Endothelial cell of umbilical vein (primary cell): ENCODE results near the gene CEP85L. TPM values are rescaled to one million over a fixed set of nuclear protein-coding genes. Genes with fewer than 3 reads are reported as not detected.

ENCODE experiments used
- BruUV-seq: library from RNA; stranded (reverse); fragments of 400-500 nt; replicated peaks from 2 replicates; lab custom pipeline; 2021; lab: Mats Ljungman, UMichigan
- CTCF ChIA-PET: fragments of 300-600, 350-600 bp; sonication (Branson Sonifier 250); formaldehyde crosslinking; loops from one replicate; lab custom pipeline; 2021; ENCODE audit warnings: antibody characterized with exemption, inconsistent platforms; lab: Charles Lee
- POLR2A ChIA-PET: fragments of 300-600, 350-600 bp; sonication (Branson Sonifier 250); formaldehyde crosslinking; loops from one replicate; lab custom pipeline; 2021; ENCODE audit warnings: antibody characterized with exemption, inconsistent platforms; lab: Charles Lee
- DNase-seq: peaks from one replicate; pipeline ENCODE4 v3.0.0-alpha.2; 2011; ENCODE audit warnings: low read depth, low spot score
- FAIRE-seq: peaks from 2 replicates; lab custom pipeline; 2011; peaks lifted over from hg19 to GRCh38; lab: Jason Lieb, UNC
- H2AFZ ChIP-seq: 2 replicates; pipeline ENCODE4 v1.6.0; 2012; ENCODE audit warnings: low read depth, low read length, control low read depth, inconsistent platforms
- H3K27ac ChIP-seq: 2 replicates; pipeline ENCODE4 v1.5.1; 2011; ENCODE audit warnings: low read depth, mild to moderate bottlenecking, control low read depth, low read length, moderate library complexity; ENCODE audit not compliant: insufficient read depth
- H3K27me3 ChIP-seq, 2 experiments: 2 replicates each; pipeline versions ENCODE4 v1.6.0 to v1.6.1; 2011; ENCODE audit warnings: low read length in 2 of 2, mixed read lengths in 1 of 2; ENCODE audit not compliant: control insufficient read depth in 2 of 2, insufficient read depth in 2 of 2
- H3K36me3 ChIP-seq, 2 experiments: 2 replicates in 1 of 2; 3 replicates in 1 of 2; pipeline ENCODE4 v1.5.1; 2011; ENCODE audit warnings: low read length in 2 of 2, mild to moderate bottlenecking in 1 of 2, moderate library complexity in 1 of 2; ENCODE audit not compliant: control insufficient read depth in 2 of 2, insufficient read depth in 2 of 2; ENCODE audit errors: extremely low read depth in 1 of 2
- H3K4me1 ChIP-seq: 3 replicates; pipeline ENCODE4 v1.5.1; 2011; ENCODE audit warnings: mild to moderate bottlenecking, low read length; ENCODE audit not compliant: control insufficient read depth, insufficient read depth; ENCODE audit errors: extremely low read depth
- H3K4me2 ChIP-seq: 2 replicates; pipeline ENCODE4 v1.6.1; 2011; ENCODE audit warnings: low read length, control low read depth, mixed read lengths; ENCODE audit not compliant: insufficient read depth
- H3K4me3 ChIP-seq, 3 experiments: fragments of 200-600 bp in 1 of 3; sonication (generic), shearing (Covaris generic) in 1 of 3; replicated peaks in 1 of 3; 2 replicates each; pipeline ENCODE4 v1.5.1; 2011 to 2016; ENCODE audit warnings: control low read depth in 3 of 3, low read length in 3 of 3, mild to moderate bottlenecking in 2 of 3, inconsistent platforms in 1 of 3, low read depth in 1 of 3, moderate library complexity in 1 of 3; ENCODE audit not compliant: insufficient read depth in 1 of 3
- H3K79me2 ChIP-seq: 2 replicates; pipeline ENCODE4 v1.6.0; 2012; ENCODE audit warnings: low read length, inconsistent platforms; ENCODE audit not compliant: control insufficient read depth, insufficient read depth
- H3K9ac ChIP-seq: replicated peaks from 2 replicates; pipeline ENCODE3; 2011; ENCODE audit warnings: low read length, control low read depth; ENCODE audit not compliant: insufficient read depth; ENCODE audit errors: extremely low read depth
- H3K9me1 ChIP-seq: replicated peaks from 3 replicates; pipeline ENCODE4 v1.6.0; 2011; ENCODE audit warnings: mild to moderate bottlenecking, low read length; ENCODE audit not compliant: control insufficient read depth, insufficient read depth; ENCODE audit errors: extremely low read depth
- H3K9me3 ChIP-seq: replicated peaks from 2 replicates; pipeline ENCODE4 v1.5.1; 2012; ENCODE audit warnings: low read length, inconsistent platforms; ENCODE audit not compliant: control insufficient read depth, insufficient read depth
- H4K20me1 ChIP-seq: replicated peaks from 2 replicates; pipeline ENCODE3; 2011; ENCODE audit warnings: mild to moderate bottlenecking, low read length; ENCODE audit not compliant: control insufficient read depth, insufficient read depth; ENCODE audit errors: extremely low read depth
- CTCF ChIP-seq, 2 donors: IDR thresholded peaks; 1 replicate in 1 of 2; 2 replicates in 1 of 2; pipeline ENCODE4 v1.5.1; 2011; ENCODE audit warnings: low read length in 2 of 2, mild to moderate bottlenecking in 2 of 2, moderate library complexity in 2 of 2, control low read depth in 1 of 2, inconsistent platforms in 1 of 2, low read depth in 1 of 2; ENCODE audit not compliant: insufficient read depth in 1 of 2; ENCODE audit errors: extremely low read depth in 1 of 2
- EZH2 ChIP-seq: IDR thresholded peaks from 2 replicates; pipeline ENCODE4 v1.6.1; 2012; ENCODE audit warnings: borderline replicate concordance, low read depth, mild to moderate bottlenecking, moderate library complexity, low read length, inconsistent platforms; ENCODE audit not compliant: severe bottlenecking
- FOS ChIP-seq: IDR thresholded peaks from 2 replicates; pipeline ENCODE4 v1.6.1; 2011; ENCODE audit warnings: mild to moderate bottlenecking, low read length, moderate library complexity, borderline replicate concordance; ENCODE audit not compliant: insufficient read depth
- GATA2 ChIP-seq: IDR thresholded peaks from 2 replicates; pipeline ENCODE4 v1.7.0; 2011; ENCODE audit warnings: low read depth, mild to moderate bottlenecking, moderate library complexity, mixed read lengths, low read length; ENCODE audit not compliant: insufficient read length, insufficient read depth
- JUN ChIP-seq: IDR thresholded peaks from 2 replicates; pipeline ENCODE4 v1.6.1; 2011; ENCODE audit warnings: borderline replicate concordance, low read depth; ENCODE audit not compliant: insufficient read length, insufficient read depth
- MAX ChIP-seq: IDR thresholded peaks from 2 replicates; pipeline ENCODE4 v1.6.1; 2011; ENCODE audit not compliant: insufficient read depth, insufficient read length
- MYC ChIP-seq: IDR thresholded peaks from one replicate; pipeline ENCODE4 v1.6.1; 2011; ENCODE audit warnings: mild to moderate bottlenecking, low read depth, low read length
- POLR2A ChIP-seq: IDR thresholded peaks from 2 replicates; pipeline ENCODE4 v1.6.1; 2012; ENCODE audit warnings: low read depth, mild to moderate bottlenecking, control low read depth, low read length
- POLR2AphosphoS5 ChIP-seq: IDR thresholded peaks from 2 replicates; pipeline ENCODE4 v1.6.1; 2012; ENCODE audit warnings: low read depth, mild to moderate bottlenecking, control low read depth, low read length, moderate library complexity; ENCODE audit not compliant: insufficient read depth
- dilution Hi-C: fragments of 300-500 bp; cut with MboI; formaldehyde crosslinking; loops from one replicate; pipeline ENCODE4 v1.15.0; 2019; ENCODE audit warnings: low sequenced_read_pairs; ENCODE audit not compliant: extremely low pct_ligation_motif_present
- intact Hi-C: fragments of 100-400 bp; cut with micrococcal nuclease; formaldehyde crosslinking; loops from one replicate; pipeline ENCODE4 v1.10.0; 2022
- polyA plus RNA-seq, 4 experiments: library from polyadenylated mRNA; depleted of rRNA in 3 of 4; stranded (reverse) in 3 of 4; unstranded in 1 of 4; fragments of >200 nt; gene quantifications; 2 replicates each; pipeline versions ENCODE4 v1.2.1 to v1.2.3, GENCODE V29; 2011 to 2012; ENCODE audit warnings: missing spikeins in 1 of 4
- total RNA-seq: library from RNA; stranded (reverse); gene quantifications from 2 replicates; pipeline ENCODE4 v1.2.3, GENCODE V29; 2021

The CEP85L gene
- total and polyA plus RNA-seq, 2 donors (not counting 3 experiments of a cell fraction or from before 2014, with no cell fraction given): 1.8 to 9.2 TPM

GRCh38 chr6:118638288-118638687 is 13.1 kb downstream of the CEP85L start:
- Histone ChIP-seq H2AFZ (no peak overlapping the region), H3K27ac (no peak overlapping the region), H3K36me3 (no peaks in the 10 kb centered on the region), H3K9me1 (no peaks in the 10 kb centered on the region), H3K4me2 (no peak overlapping the region), H4K20me1 (peaks cover 9% of the 10 kb centered on the region), H3K9me3 (no peaks in the 10 kb centered on the region), H3K79me2 (peaks cover 84% of the 10 kb centered on the region), H3K4me3 (no peak overlapping the region), H3K27me3 (no peaks in the 10 kb centered on the region), H3K4me1 (no peaks in the 10 kb centered on the region), H3K9ac (no peak overlapping the region)
- DNase-seq (no peak), FAIRE-seq (no peak)
- no peak for TF ChIP-seq EZH2
- no peak for TF ChIP-seq POLR2AphosphoS5
- TF ChIP-seq POLR2A: no peak
- no peak for TF ChIP-seq FOS
- no peak for TF ChIP-seq JUN
- TF ChIP-seq CTCF (IDR thresholded peaks at IDR 0.05; ENCODE audit: extremely low read depth in 1 of 2, insufficient read depth in 1 of 2, low read depth in 1 of 2, low read length in 2 of 2): no peak
- TF ChIP-seq GATA2: no peak
- no peak for TF ChIP-seq MYC
- TF ChIP-seq MAX: no peak
- intact Hi-C loops (no loop called here), dilution Hi-C loops (no loop called here)
- CTCF ChIA-PET: interaction anchor here (1.1 to 1.5 kb wide), 2 partner anchors 8 to 44 kb away, joined by 3 to 5 read pairs; no protein-coding TSS in a partner anchor
- no TSS peak for BruUV-seq
- POLR2A ChIA-PET: no interaction called here
